ENCODE measurements around the gene WNT1.

Gene WNT1

DNA sequence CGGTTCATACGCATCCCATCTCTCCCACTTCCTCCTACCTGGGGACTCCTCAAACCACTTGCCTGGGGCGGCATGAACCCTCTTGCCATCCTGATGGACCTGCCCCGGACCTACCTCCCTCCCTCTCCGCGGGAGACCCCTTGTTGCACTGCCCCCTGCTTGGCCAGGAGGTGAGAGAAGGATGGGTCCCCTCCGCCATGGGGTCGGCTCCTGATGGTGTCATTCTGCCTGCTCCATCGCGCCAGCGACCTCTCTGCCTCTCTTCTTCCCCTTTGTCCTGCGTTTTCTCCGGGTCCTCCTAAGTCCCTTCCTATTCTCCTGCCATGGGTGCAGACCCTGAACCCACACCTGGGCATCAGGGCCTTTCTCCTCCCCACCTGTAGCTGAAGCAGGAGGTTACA is 3.6 kb downstream of the WNT1 start:
- DNase-seq: no peak

DNA sequence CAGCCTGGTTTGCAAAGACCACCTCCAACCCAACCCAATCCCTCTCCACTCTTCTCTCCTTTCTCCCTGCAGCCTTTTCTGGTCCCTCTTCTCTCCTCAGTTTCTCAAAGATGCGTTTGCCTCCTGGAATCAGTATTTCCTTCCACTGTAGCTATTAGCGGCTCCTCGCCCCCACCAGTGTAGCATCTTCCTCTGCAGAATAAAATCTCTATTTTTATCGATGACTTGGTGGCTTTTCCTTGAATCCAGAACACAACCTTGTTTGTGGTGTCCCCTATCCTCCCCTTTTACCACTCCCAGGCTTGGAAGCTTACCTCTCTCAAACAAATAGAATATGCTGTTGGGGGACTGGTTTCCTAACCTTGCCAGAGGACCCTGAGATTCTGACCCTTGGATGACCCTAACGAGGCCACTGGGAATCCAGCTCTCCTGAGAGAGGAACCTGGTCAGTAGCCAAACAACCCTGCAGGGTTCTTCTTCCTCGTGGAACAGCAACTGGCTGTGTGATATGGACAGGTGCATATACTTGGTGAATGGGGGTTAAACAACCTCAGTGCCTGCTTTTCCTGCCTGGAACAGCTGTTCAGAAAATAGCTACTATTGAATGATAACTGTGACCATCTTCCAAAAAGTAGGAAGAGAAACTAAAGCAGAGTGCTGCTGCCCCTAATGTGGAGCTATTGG is 4.4 kb downstream of the WNT1 start:
- no peak for DNase-seq

DNA sequence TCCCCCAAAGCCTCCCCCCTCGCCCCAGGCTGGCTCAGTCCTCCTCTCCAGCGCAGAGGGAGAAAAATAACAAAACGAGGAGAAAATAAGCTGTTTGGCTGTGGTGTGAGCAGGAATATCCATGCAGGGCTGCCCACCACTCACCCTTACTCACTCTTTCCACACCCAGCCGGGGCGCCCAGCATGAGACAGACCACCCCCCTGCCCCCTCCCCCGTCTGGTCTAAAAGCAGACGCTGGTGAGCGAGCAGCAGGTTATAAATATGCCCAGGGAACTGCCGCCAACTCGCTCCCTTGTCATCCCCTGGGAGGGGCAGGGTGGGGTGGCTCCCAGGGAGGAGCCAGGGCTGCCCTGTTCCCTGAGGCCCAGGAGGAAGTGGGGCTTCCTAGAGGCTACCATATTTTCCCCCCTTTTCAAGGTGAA is 7.4 kb downstream of the WNT1 start:
- no peak for DNase-seq

GRCh38 chr12:48985901-48986300 is 7.8 kb downstream of the WNT1 start:
- no peak for DNase-seq

- no peak for DNase-seq
Measured at GRCh38 chr12:48986720-48987291, 8.7 kb downstream of the WNT1 start.

GRCh38 chr12:48988030-48988649 is 10.0 kb downstream of the WNT1 start:
- DNase-seq: peak in 1 of 2 experiments; percentile 19

- no peak for DNase-seq
Measured at GRCh38 chr12:48990552-48990951, 12.4 kb downstream of the WNT1 start.

DNA sequence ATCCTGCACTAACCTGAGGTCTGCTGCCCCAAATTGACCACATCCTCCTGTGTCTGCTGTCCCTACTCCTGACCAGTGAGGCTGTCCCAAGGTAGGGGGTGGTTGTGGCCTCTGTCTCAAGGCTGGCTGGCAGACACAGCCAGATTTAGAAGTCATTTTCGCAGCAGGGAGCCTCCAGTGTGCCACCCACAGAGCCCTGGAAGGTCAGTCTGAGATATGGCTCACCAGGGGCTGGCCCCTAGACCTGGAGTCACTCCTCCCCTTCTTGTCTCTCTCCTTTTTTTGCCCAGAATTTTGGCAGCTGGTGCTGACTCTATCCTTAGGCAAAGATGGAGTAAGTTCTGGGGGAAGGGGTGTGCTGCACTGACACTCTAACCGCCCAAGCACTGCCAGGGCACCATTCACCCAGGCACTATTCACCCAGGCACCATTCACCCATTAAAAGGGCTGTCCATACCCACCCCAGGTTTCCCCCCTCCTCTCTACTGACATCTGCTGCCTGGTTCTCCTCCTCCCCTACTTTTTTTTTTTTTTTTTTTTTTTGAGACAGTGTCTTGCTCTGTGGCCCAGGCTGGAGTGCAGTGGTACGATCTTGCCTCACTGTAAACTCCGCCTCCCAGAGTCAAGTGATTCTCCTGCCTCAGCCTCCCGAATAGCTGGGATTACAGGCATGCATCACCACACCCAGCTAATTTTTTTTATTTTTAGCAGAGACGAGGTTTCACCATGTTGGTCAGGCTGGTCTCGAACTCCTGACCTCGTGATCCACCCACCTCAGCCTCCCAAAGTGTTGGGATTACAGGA is 13.3 kb downstream of the WNT1 start:
- DNase-seq: peak in 1 of 2 experiments; percentile 37

DNA sequence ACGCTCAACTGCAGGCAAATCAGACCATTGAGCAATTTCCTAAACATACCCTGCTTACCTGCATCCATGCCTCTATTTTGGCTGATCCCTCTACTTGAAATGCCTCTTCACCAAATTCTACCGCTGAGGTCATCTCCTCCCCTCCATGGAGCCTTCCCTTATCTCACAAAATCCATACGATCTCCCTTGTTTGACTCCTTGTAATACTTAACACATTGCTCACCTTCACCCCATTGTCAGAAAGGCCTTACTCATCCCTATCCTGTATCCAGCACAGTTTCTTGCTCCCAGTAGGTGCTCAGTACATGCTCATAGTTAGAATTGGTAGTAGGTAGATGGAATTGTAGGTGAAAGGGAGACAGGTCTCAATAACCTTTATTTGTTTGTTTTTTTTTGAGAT is 15.7 kb downstream of the WNT1 start:
- no peak for DNase-seq

DNA sequence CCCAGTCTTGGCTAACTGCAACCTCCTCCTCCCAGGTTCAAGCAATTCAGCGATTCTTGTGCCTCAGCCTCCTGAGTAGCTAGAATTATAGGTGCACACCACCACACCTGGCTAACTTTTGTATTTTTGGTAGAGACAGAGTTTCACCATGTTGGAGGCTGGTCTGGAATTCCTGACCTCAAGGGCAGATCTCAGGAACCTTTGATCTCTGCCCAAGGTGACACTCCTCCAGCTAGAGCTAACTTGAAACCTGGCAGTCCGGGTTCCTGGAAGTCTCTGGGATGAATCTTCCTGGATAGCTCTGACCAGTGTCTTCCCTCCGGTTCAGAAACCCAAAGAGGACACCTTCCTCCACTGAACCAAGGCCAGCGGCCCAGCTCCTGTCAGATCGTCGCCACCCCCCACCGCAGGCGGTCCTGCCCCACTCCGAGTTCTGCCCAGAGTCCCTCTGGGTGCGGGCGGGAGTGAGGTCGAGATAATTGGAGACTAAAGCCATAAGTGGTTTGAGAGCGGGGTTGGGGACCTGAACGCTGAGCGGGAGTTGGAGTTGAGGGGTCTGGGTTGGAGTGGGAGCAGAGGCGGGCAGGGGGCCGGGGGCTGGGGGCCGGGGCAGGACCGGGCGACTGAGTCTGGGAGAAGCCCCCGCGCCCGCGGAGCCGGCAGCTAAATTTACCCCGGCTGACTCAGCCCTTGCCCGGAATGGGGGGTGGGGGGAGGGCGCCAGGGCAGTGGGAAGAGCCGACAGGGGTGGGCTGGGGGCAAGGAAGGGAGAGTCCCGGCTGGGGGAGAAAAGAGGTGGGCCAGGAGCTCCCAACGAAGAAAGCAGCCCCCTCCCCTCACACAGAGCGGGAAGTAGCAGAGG is 16.3 kb downstream of the WNT1 start:
- DNase-seq: no peak

GRCh38 chr12:48995086-48995879 is 17.2 kb downstream of the WNT1 start:
- DNase-seq: peak; percentile 77 to 80

GRCh38 chr12:48996794-48997718 is 18.9 kb downstream of the WNT1 start:
- DNase-seq: peak; percentile 30 to 81

GRCh38 chr12:48997719-48998496 is 19.8 kb downstream of the WNT1 start:
- DNase-seq: peak in 1 of 2 experiments; percentile 64

DNA sequence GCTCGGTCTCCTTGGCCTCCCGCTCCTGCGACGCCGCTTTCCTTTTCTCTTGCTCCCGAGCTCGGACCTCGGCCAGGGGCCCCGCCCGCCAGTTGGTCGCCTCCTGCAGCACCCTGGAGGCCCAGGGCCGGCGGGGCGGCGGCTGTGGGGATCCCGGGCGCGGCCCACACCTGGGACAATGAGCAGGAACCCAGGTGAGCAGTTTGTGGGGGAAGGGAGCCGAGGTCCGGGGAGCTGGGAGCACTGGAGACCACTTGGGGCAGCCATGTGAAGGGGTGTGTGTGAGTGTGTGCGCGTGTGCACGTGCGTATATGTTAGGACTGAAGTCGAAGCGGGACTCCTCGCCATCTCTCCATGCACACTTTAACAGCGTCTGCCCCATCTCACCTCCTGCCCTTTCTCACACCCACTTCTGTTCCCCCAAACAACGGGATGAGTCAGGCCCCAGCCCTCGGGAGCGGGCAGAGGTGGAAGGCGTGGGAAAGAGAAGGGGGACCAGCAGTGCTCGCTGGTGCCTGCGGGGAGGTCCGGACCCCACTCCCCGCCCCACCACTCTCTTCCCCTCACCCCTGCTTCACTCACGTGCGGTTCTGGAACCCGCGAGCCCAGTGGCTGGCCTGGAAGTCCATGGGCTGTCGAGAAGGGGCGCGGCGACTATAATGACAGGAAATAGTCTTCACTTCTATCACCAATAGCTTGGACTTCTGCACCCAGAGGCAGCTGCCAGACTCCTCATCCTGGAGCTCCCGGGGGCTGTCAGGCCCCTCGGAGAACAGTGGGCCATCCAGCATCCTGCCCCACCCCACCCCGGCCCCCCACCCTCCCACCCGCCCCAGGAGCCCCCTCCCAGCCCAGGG is 20.6 kb downstream of the WNT1 start:
- DNase-seq: peak in 1 of 2 experiments; percentile 52

GRCh38 chr12:48999371-49000131 is 21.4 kb downstream of the WNT1 start, which contains the start of gene DDN:
Gene DDN, minus strand, starts transcription at chr12:48999375. Its CDS starts 88 bp downstream, at chr12:48999287.
- peak; percentile 49 to 80 for DNase-seq

- peak in 1 of 2 experiments; percentile 69 for DNase-seq
Measured at GRCh38 chr12:49000346-49000745, 22.2 kb downstream of the WNT1 start.

- no peak for DNase-seq
Measured at GRCh38 chr12:49008943-49009342, 30.8 kb downstream of the WNT1 start.
